Measurements from ENCODE around the gene UTP25.

UTP25 gene

GRCh38 chr1:209839875-209840546, 12.2 kb downstream of the UTP25 start:
- DNase-seq (ENCODE audit: low read depth): peak; percentile 91
- TF ChIP-seq CTCF (conservative IDR thresholded peaks at IDR 0.05; ENCODE audit: low read depth, low read length): no peak
- H3K4me3 ChIP-seq (ENCODE audit: low read length): no peak overlapping the region

DNA sequence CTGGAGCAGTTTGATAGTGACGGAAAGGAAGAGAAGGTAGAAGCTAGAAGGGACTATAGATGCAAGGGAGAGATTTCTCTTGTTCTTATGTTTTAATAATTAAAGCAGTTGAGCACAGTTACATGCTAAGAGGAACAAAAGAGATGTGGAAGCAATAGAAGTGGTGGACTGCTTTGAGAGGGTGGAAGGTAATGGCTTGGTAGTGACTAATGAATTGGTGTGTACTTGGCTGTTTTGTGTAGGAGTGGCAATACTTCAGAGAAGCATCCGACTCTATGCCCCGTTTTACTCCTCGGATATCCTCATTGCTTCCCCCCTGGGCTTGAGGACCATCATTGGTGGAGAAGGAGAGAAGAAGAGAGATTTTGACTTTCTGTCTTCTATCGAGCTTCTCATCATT, 12.8 kb downstream of the UTP25 start:
- H3K4me3 ChIP-seq (ENCODE audit: low read length): no peak overlapping the region
- no peak for TF ChIP-seq CTCF (conservative IDR thresholded peaks at IDR 0.05; ENCODE audit: low read depth, low read length)
- DNase-seq (ENCODE audit: low read depth): no peak

- H3K4me3 ChIP-seq (ENCODE audit: low read length): no peak overlapping the region
- no peak for DNase-seq (ENCODE audit: low read depth)
- no peak for TF ChIP-seq CTCF (conservative IDR thresholded peaks at IDR 0.05; ENCODE audit: low read depth, low read length)
Observed at GRCh38 chr1:209844695-209845407, 17.1 kb downstream of the UTP25 start.

- H3K4me3 ChIP-seq (ENCODE audit: low read length): no peak overlapping the region
- TF ChIP-seq CTCF (conservative IDR thresholded peaks at IDR 0.05; ENCODE audit: low read depth, low read length): no peak
Observed at GRCh38 chr1:209845408-209845725, 17.6 kb downstream of the UTP25 start.

GRCh38 chr1:209849388-209849787, 21.6 kb downstream of the UTP25 start:
- DNase-seq (ENCODE audit: low read depth): no peak
- TF ChIP-seq CTCF (conservative IDR thresholded peaks at IDR 0.05; ENCODE audit: low read depth, low read length): no peak
- H3K4me3 ChIP-seq (ENCODE audit: low read length): no peak overlapping the region

More at GRCh38 chr1:209845408-209845725, 17.6 kb downstream of the UTP25 start:
- DNase-seq (ENCODE audit: low read depth): no peak

DNA sequence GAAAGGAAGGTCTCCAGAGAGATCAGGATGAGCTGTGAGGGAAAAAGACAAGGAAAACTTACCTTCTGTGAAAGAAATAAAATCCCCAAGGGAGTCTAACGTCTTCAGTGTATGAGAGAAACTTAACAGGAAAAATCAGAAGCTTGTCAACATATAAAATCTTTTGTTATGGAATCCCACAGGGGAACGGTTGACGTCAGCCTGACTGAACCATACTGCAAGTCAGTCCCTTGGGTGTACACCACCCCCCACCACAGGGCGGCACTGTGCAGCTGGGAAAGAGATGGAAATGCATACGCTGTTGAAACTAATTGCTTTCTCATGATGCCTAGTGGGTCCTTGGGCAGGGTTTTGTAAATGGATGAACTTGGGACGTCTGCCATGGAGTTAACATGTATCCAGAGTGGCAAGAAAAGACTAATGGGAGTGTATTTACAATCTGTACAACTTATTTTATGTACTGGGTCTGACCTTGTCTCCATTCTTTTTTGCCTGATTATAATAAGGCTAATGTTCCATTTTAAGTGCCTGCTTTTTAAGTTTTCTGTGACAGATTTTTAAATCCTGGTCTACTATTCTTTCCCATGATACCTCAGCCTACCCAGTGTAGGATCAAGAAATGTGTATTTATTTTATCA, 22.7 kb downstream of the UTP25 start:
- no peak for DNase-seq (ENCODE audit: low read depth)
- TF ChIP-seq CTCF (conservative IDR thresholded peaks at IDR 0.05; ENCODE audit: low read depth, low read length): peak; percentile 96
- no peak overlapping the region for H3K4me3 ChIP-seq (ENCODE audit: low read length)

All from retinal pigment epithelial cell (primary cell).